Heart left ventricle (tissue), 13 donors: ENCODE measurements around the gene DNAJC17.

Experiments
- POLR2A ChIP-seq, 2 donors: fragments of 450-650 bp; IDR thresholded peaks; one replicate each; pipeline ENCODE4 v1.6.1; 2017; ENCODE audit warnings: antibody characterized with exemption in 2 of 2, mild to moderate bottlenecking in 2 of 2, moderate library complexity in 2 of 2
- TF ChIP-seq, protein P1 (sequence below), 12 donors: fragments of 200-600 bp; sonication (generic) in 4 of 12; IDR thresholded peaks; one replicate each; pipeline versions ENCODE4 v1.5.0 to v1.8.0; 2018 to 2022; ENCODE audit warnings: antibody characterized with exemption in 12 of 12, mild to moderate bottlenecking in 5 of 12
- donor health status: ischemic (EF 13 %, LVEDD 7.1; RV severe dilation, severe dysfunction).
- donor health status: DM: no; HTN: yes; CAD: no.
- donor health status: DM: no; HTN: no; CAD: no.
- donor health status: ischemic (EF 25% LVEDD 6.9; RV normal size, moderate dysfunction).
- donor health status: ischemic (EF 25% LVEDD 5.7; RV mildly dilated, moderate dysfunction).
- donor health status: ischemic (EF 35%, LVEDD 5.7; RV mildly dilated, moderate dysfunction).
- donor health status: nonischemic (EF 11% LVEDD 7.7; RV severe dilation, severe dysfunction).
- donor health status: DM: yes; HTN: yes; CAD: no.
- donor health status: PGD.
- donor health status: ischemic (EF 29% LVEDD 5.4; RV normal size, mild dysfunction).
- donor health status: nonischemic (EF 23%, LVEDD 6.1; RV moderate dilation, normal function).

DNA sequence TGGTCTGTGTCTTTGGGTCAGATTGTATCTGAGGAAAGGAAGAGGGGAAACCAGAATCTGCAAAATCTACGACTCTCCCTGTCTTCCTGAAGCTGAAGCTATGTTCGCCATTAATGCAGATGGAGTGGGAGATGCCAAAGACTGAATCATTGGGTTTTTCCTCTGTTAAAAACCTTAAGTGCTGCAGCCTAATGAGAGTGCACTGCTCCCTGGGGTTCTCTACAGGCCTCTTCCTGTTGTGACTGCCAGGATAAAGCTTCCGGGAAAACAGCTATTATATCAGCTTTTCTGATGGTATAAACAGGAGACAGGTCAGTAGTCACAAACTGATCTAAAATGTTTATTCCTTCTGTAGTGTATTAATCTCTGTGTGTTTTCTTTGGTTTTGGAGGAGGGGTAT, 76.2 kb downstream of the DNAJC17 start:
- TF ChIP-seq, protein P1, sequence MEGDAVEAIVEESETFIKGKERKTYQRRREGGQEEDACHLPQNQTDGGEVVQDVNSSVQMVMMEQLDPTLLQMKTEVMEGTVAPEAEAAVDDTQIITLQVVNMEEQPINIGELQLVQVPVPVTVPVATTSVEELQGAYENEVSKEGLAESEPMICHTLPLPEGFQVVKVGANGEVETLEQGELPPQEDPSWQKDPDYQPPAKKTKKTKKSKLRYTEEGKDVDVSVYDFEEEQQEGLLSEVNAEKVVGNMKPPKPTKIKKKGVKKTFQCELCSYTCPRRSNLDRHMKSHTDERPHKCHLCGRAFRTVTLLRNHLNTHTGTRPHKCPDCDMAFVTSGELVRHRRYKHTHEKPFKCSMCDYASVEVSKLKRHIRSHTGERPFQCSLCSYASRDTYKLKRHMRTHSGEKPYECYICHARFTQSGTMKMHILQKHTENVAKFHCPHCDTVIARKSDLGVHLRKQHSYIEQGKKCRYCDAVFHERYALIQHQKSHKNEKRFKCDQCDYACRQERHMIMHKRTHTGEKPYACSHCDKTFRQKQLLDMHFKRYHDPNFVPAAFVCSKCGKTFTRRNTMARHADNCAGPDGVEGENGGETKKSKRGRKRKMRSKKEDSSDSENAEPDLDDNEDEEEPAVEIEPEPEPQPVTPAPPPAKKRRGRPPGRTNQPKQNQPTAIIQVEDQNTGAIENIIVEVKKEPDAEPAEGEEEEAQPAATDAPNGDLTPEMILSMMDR (IDR thresholded peaks at IDR 0.05): no peak
- TF ChIP-seq POLR2A (IDR thresholded peaks at IDR 0.05): no peak
